Bone marrow (tissue), 2 donors: Measurements from ENCODE around the gene PPP1CA.
A peak's percentile ranks its signal among the peaks of the same experiment; 100 is the strongest.

Experiments used
- DNase-seq, 2 donors: peaks; one replicate each; lab custom pipeline; 2025; lab: John Stamatoyannopoulos, UW

Gene PPP1CA

DNA sequence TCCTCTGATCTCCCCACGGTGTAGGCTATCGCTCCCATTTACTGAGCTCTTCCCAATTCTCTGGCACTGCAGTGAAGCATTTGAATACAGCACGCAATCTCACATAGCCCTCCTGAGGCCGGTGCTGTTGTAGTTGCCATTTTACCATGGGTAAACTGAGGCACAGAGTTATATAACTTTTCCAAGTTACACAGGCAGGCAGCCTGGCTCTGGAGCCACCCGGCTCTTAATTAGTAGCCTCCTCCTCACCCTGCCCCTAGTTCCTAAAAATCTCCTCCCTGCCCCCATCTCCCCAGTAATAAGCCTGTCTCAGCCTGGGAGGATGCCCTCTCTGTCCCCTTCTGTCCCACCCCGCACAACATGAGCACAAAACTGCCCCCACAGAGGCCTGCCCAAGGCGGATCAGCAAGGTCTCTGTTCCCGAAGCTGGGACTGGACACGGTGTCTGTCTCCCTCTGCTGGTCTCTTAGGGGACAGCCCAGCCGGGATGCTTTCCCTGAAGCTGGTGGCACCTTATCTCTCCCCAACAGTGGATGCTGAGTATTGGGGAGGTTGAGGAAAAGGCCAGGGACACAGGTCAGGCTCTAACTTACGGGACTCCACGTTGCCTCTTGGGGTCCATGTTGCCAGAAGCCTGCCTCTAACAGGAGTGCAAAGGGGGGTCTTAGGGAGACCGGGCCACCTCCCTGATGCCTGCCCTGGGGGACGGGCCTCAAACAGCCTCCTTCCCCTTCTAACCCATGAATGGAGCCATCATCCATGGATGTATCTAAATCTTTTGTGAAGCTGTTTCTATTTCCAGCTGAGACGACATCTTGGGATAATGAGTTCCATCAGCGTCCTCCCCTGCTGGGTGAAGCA, 19.2 kb downstream of the PPP1CA start:
- DNase-seq = peak; percentile 45 to 79

DNA sequence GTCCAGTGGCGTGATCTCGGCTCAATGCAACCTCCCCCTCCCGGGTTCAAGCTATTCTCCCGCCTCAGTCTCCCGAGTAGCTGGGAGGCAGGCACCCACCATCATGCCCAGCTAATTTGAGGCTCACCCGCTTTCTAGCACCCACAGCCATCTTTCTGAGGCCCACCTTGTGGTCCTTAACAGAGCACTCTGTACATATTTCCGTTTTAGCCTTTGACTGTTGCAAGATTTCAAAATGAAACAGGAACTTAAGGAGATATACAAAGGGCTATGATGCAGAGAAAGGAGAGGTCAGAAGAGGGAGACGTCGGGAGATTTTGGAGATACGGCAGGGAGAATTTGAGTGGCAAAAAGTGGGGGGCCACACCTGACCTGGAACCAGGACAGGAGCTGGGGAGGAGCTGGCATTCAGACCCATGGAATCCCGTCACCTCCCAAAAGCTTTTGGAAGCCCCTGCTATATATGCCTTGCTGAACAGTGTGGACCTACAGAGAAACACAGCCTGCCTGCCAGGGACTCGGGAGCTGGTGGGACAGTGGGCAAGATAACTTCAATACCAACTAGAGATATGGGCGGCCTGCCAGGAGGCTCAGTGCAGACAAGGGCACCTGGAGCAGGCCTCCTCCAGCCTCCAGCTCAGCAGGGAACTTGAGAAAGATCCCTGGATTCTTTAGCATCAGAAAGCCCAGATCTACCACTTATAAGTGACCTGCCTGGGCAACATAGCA, 20.2 kb downstream of the PPP1CA start:
- peak in 1 of 2 donors; percentile 46 for DNase-seq

DNA sequence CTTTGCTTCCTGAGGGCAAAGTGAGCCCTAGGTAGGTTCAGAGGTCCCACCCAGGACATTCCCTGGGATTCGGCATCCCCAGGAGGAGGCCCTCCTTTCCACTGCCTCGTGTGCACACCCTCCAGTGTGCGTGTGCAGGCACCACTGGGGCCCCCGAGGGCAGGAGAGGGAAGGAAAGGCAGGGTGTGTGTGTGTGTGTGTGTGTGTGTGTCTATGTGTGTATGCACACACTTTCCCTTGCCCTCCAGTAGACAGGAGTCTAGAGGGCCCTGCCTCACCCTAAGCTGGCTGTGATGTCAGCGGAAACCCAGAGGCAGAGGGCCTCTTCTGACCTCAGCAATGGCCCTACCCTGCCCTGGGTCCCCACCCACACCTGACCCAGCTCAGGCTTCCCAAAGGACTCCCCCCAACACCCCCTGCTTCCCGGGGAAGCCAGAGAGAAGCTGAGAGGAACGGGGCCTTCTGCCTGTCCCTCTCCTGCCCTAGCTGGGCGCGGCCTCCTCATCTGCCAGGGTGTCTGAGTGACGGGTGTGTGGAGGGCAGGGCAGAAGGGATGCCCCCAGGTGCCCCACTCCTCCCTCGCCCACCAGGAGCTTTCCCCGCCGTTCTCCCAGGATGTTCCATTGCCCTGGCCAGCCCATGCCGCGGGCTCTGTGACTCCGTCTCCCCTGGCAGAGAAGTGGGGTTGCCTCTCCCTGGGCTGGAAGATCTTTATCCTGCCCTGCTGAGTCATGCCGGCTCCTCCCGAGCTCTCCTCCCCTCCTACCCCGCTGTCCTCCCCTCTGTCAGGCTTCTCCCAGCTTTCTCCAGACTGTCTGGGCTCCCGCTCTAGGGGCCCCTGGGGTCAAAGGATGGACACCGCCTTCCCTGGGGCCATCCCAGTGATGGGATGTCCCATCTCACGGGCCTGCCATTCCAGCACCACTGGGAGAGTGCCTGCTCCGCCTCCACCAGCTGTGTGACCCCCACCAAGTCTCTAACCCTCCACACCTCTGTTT, 22.3 kb downstream of the PPP1CA start:
- DNase-seq = no peak

DNA sequence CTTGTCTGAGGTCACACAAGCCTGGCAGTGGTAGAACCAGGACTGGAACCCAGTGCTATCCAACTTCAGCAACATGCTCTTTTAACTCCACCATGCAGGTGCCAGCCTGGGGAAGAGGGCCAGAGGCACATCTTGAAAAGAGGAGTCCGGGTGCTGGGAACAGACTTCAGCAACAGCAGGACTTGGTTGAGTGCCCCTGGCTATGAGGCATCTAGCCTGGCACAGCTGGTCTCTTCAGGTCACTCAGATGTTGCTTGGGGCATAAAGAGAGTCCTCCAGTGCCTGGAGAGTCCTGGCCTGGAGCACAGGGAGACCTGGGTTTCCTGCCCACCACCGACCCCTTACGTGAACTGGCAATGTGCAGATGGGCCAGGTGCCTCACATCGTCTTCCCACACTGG, 23.1 kb downstream of the PPP1CA start:
- DNase-seq = no peak

DNA sequence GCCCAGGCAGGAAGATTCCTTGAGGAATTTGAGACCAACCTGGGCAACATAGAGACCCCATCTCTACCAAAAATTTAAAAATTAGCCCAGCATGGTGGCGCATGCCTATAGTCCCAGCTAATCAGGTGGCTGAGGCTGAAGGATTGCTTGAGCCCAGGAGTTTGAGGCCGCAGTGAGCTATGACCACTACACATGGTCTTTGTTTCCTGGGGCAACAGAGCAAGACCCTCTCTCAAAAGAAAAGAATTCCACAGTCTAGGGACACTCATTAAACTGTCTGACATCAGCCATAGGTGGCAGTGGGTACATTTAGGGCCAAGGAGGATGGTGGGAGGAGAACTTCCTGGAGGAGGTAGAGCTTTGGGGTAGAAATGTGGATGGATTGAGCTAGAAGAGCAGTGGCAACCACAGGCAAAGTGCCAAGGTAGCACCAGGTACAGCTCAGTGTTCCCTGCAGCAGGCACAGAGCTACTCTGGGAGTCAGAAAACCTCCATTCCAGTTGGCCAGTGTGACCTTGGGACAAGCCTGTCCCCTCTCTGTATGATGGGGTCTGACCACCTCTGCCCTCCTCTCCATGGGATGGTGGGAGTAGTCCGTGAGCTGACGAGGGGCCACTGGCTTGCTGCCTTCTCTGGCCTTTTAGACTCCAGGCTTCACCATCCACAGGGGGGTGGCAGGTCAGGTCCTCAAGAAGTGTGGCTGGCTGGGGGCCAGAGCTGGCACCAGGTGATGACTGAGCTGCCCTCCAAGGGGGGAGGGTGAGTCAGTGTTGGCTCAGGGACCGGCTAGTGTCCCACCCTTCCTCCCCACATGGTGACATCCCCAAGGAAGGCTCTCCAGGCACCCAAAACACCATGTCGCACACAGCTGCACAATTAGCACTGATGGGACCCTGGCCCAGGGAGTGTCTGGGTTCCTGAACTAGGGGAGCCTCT, 24.5 kb downstream of the PPP1CA start:
- DNase-seq = no peak

DNA sequence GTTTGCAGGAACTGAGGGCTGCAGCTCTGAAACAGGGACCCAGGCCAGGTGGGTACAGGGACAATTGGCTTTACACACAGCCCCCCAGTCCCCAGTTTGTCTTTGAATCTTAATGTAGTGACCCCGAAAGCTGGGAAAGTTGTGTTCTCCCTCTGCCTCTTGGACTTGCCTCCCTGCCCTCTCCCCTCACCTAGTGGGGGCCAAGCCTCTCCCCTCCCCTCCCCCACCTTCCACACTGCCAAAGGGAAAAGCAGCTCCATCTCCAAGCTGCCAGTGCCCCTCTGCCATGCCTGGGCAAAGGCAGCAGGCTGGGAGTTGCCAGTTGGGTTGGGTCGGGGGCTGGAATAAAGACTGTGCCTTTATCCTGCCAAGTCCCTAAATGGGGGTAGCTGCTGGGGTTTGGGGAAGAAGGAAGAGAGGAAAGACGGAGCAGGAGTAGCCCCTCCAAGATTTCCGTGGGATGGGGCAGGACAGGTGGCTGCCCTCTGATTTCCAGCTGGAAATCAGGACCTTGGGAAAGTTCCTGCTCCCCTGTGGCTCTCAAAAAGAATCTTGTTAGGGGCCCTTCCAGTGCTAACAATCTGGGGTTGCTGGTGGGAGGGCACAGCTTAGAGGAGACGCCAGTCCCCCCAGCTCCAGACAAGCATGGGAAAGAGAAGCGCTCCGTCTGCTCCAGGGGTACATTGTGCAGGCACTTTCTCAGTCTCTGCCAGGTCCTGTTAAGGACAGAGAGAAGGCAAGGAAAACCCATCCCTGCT, 25.4 kb downstream of the PPP1CA start:
- DNase-seq = no peak

DNA sequence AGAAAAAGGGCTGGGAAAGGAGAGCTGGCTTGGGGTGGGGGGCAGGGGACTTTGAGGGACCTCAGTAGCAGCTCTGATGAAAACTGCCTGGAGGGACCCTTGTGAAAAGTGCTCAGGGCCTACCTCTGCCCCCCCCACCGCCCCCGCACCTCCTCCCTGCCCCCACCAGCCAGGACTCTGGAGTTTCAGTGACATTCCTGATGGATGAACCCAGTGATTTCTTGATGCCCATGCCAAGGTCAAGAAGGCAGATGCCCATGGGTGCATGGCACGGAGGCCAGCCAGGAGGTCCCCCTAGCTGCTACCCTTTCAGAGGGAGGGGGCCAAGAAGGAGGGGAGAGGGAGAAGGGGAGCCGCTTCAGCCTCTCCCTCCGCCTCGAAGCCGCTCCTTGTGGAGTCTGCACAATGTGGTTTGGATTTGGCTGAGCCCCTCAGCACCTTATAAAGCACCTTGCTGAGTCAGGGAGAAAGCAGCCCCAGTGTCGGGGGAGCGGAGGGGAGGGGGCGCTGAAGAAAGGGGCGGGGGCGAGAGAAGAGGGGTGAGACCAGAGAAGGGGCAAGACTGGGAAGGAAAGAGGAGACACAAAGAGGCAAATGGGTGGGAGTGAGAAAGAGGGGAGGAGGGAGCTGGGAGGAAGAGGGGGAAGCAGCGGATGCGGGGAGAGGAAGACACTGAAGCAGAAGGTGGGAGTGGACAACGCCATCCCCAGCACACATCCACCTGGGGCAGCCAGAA, 26.2 kb downstream of the PPP1CA start:
- DNase-seq = no peak

DNA sequence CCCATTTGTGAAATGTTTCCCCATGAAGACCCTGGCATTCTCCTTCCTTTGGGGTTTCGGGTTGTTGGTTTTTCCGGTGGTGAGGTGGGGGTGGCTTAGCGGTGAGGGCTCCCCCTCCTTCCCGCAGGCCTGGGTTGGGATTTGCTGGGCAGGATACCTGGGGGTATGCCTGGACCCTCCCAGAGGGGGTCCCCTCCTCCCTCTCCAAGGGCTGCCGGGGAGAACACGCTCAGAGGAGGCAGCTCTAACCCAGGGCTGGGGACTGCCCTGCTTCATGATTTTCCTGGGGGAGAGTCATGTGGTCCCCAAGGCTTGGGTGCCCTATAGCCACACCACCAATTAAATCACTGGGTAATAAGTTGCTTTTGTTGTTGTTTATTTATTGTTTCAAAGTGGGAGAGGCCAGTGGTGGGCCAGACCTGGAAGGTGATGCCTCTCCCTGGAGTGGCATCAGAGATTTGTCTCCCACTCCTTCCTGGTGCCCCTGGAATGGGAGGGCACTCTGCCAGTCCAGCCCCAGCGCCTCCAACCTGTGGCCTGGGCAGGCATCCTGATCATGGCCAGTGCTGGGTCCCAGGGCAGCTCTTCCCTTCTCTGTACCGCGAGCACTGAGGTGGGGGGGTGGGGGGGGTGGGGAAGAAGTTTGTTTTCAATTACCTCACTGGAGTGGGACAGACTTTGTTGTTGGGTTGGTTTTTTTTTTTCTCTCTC, 26.9 kb downstream of the PPP1CA start:
- DNase-seq = no peak

DNA sequence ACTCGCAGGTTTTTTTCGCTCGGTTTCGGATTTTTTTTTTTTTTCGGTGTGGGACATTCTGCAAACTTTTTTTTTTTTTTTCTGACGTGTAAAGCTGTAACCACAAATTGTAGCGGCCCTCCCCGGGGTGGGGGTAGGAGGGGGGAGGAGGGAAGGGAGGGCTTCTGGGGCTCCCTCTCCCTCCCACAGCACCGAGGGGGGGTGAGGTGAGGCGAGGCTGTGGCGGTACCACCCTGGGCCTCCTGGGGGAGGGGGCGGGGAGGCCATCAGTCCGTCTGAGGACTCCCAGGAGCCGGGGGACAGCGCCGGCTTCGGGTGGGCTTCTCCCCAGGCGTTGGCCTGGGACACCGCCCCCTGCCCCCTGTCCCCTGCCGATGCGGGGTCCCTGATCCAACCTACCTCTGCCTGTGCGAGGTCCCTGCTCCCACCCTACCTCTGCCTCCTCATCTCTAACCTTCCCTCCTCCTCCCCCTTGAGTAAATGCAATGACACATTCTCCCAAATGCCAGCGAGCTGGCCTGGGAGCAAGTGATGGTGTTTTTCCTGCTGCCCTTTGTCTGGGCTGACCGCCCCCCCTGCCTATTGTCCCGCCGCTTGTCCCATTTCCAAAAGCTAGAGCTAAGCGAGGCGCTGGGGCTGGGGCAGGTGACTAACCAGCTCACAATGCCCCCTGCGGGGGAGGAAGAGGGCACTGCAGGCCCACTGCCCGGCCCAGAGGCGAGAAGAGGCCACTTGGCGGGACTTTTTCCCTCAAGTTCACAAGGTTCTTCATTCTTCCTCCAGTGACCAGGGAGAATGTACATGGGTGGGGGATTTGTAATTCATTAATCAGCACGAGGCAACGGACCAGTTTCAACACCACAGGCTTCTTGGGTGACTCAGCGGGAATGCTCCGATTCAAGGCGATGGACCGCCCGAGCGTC, 27.7 kb downstream of the PPP1CA start:
- peak; percentile 44 to 64 for DNase-seq

DNA sequence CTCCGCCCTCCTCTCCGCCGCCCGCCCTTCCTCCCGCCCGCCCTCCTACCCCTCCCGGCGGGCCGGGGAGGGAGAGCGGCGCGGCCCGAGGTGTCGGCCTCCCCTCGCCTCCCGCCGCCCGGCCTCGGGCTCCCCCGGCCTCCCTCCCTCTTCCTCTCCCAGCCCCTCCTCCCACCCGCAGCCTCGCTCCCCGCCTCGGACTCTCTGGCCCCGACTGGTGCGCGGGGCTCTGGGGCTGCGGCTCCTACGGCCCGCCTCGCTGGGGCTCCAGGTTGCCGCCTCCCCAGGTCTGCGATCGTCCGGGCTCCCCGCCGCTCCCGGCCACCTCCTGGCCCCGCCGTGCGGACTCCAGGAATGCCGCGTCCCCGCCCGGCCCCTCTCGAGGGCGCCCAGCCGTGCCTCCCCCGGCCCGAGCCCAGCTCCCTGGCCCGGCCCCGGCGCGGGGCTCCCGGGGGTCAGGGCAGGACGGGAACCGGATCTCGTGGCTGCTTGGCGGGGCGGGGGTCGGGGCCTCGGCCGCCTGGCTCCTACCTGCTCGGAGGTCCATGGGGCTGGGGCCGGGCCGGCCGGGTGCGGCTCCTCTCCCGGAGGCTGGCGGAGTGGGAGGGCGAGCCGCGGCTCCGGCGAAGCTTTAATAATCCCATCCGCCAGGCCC, 28.5 kb downstream of the PPP1CA start, which contains the start of gene CLCF1:
TSS of gene CLCF1 (minus strand) at position 606 of the 655 bp plus-strand sequence. CDS start at position 547, 59 bp downstream.
- peak in 1 of 2 donors; percentile 31 for DNase-seq

DNA sequence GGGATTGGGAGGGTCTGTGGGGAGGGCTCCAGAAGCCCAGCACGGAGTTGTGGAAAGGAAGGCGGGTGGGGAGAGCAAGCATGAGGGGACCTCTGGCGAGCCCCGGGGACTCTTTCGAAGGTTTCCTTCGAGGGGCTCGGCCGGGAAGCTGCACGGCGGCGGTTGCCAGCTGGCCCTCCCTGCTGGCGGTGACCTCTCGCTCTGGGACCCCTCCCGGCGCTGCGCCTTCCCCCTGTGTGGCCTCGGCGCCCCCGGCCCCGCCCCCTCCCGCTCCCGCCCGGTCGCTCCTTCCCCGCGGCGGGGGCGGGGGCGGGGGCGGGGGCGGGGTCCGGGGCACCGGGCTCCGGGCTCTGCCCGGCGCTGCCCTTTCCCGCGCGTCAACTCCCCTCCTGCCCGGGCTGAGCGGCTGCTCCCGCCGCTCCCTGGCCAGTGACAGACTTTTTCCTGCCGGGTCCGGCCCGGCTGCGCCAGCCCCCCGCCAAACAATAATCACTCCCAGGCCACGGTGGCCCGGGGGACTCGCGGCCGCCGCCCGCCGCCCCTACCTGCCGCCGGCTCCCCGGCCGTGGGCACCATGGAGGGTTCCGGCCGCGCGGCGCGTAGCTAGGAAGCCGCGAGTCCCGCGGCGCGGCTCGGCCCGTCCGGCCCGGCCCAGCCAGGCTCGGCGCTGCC, 29.2 kb downstream of the PPP1CA start:
- DNase-seq = no peak

DNA sequence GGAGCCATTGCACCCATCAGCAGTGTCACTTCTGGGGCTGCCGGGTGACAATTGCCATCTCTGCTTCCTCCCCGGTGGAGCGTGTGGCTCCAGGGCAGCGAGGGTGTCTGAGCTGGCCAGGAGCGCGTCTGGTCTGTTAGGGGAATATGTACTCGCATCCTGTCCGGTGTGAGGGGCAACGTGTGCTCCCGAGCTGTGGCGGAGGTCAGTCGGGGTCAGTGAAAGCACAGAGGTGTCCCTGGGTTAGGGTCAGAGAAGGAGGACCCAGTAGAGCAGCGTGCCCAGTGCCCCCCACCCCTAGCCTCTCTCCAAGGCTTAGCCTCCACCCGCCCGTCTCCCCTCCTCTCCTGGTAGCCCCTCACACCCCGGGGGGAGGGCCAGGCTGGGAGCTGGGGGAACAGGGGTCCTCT, 29.7 kb downstream of the PPP1CA start:
- no peak for DNase-seq

DNA sequence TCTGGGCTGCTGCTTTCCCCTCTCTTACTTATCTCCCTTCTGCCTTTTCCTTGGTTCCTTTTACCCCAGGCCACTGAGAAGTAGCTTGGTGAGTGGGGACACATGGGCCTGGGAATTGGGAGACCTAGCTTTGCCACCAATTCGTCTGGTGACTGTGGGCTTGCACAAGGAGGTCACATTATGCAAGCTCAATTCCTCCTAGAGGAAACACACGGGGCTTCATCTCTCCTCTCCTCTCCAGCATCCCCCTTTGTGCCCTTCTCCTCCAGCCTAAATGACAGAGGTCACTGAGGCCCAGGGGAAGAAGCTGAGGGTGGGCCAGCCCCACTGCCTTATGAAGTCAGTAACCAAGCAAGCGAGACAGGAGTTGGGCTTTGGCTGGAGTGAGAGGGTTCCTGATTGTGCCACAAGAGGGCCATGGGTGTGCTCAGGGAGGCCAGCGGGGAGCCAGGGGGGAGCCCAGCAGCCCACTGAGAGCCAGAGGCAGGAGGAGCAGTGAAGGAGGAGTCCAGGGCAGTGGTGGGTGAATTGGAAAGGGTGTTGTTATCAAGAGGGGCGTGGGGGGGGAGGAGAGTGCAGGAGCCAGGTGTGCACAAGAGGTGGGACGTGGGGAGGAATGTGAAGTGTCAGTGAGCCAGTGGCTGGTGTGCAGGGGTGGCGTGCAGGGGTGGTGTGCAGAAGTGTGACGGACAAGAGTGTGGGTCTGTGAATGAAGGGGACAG, 30.3 kb downstream of the PPP1CA start:
- peak; percentile 41 to 57 for DNase-seq

DNA sequence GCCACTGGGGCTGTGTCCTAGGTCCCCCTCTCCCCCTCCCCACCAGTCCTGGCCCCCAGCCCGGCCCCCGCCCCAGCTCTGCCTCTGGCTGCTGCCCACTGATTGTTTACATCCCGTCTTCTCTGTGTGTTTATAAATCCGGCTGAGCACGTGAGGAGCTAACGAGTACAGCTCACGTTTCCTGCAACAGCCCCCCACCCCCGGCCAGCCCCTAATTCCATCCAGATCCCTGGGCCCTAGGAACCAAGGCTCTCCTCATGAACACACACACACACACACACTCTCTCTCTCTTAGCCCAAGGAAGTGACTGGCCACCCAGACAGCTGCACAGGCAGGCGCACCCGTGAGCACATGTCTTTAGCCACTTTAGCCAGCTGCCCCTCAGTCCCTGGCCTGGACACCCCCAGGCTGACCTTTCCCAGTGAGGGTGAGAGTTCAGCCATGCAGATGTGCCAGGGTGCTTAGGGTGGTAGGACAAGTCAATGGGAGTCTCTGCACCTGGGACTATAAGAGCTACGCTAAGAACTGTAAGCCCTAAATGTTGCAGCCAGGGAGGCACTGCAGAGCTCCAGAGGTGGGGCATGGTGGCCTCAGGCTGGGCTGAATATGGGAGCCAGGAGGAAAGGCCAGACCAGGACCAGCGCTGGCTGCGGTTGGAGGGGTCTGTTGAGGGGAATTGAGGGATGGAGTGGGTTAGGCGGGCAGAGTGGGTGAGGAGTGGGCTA, 31.1 kb downstream of the PPP1CA start:
- no peak for DNase-seq

DNA sequence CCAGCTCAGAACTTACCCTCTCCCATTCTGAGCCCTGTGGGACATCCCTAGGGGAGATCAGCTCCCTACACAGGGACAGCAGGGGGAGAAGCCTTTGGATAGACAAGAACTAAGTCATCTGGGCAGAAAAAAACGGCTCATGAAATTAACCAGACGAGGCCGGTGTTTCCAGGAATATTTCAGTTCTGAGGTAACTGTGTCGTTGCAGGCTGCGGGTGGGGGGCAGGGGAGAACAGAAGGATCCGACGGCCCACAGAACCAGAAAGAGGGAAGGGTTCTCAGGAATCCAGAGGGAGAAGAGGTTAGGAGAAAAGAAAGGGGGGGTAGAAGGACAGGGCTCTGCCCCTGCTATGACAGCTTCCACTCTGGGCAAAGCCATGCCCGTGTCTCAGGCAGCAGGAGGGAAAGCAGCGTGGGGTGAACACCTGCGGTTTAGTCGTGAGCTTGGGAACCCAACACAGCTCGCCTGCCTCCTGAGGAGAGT, 31.8 kb downstream of the PPP1CA start:
- DNase-seq = no peak
